Cerebellar cortex (tissue), 1 donor: Measurements from ENCODE around the gene BBOF1.
"Not testable (repeated sequence)": the region's sequence is repeated elsewhere in the genome, so short reads cannot be mapped to it uniquely, and the experiment has no call there.

Experiments
- DNase-seq: peaks from one replicate; pipeline ENCODE4 v3.0.0-alpha.2; 2015; ENCODE audit warnings: low spot score

The BBOF1 gene

GRCh38 chr14:74018586-74019407 is at the start of gene BBOF1, which contains the start of gene ENTPD5:
Gene BBOF1, plus strand, starts transcription at chr14:74019349. Its CDS starts 130 bp downstream, at chr14:74019479.
Gene ENTPD5, minus strand, starts transcription at chr14:74019288. Its CDS starts 31,186 bp downstream, at chr14:73988102.
- peak; percentile 78 for DNase-seq

DNA sequence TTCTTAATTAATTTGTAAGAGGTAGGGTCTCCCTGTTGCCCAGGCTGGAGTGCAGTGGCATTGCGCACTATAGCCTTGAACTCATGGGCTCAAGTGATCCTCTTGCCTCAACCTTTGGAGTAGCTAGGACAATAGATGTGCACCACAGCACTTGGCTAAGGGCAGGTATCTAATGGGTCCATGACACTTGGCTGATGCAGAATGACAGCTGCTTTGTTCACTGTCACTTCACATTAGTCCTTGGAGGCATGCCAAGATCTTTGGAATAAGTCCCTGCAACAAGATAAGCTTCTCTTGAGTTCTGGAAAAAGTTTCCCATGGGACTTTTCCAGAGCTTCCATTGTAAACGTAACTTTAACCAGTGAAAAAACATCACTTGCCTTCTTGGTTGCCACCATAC is 45.7 kb upstream of the BBOF1 start:
- DNase-seq = no peak

DNA sequence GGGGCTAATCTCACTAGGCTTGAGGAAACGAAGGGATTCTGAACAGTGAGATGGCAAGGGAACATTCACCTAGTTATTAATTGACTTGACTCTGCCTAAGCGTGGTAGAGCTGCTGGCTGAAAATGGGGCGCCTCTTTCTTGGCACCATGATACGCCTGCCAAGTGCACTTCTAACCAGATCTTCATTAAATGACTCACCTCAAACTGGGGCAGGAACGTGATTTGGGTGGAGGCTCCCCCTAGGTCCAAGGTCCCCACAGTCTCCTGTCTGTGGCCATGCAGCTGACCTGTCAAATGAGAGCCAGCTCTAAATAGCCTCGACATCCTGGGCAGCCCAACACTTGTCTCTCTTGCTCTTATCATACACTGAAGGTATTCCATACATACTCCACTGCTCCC is 43.0 kb upstream of the BBOF1 start:
- no peak for DNase-seq

DNA sequence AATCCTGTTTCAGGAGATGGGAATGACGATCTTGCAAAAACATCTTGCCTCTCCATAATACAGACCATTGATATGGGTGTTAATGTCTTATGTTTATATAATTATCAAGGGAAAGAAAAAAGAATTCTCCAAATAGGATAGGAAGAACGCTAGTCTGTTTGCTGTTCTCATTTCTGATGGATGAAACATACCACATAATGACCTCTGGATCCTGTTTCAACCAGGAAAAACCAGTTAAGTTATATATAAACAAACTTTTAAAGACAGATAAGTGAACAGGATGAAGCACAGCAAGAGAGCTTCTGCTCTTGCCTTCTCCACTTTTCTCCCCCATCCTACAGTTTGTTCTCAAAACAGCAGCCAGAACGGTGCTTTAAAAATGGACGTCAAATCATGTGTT is 41.3 kb upstream of the BBOF1 start:
- DNase-seq = no peak

DNA sequence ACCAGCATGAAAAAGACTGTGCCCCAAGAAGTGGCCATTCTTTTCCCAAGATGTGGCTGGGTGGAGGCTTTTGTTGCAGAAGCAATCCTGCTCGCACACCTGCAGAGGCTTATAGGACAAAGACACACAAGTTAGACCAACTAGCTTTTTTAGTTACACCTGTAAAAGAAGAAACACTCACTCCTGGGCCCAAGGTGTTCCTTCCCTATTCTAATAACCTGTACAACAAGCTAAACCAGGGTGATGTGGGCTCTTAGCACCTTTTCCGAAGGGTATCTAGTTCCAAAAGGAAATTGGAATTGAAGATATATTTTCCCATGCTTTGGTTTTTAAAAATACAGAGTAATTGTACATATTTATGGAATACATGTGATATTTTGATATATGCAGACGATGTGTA is 31.1 kb upstream of the BBOF1 start:
- DNase-seq = no peak

DNA sequence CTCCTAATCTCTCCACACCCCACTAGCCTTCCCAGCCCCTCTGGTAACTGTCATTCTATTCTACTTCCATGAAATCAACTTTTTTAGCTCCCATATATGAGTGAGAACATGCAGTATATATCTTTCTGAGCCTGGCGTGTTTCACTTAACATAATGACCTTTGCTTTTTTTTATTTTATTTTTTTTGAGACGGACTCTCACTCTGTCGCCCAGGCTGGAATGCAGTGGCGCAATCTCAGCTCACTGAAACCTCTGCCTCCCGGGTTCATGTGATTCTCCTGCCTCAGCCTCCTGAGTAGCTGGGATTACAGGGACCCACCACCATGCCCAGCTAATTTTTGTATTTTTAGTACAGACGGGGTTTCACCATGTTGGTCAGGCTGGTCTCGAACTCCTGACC is 30.5 kb upstream of the BBOF1 start:
- not testable (repeated sequence) for DNase-seq

DNA sequence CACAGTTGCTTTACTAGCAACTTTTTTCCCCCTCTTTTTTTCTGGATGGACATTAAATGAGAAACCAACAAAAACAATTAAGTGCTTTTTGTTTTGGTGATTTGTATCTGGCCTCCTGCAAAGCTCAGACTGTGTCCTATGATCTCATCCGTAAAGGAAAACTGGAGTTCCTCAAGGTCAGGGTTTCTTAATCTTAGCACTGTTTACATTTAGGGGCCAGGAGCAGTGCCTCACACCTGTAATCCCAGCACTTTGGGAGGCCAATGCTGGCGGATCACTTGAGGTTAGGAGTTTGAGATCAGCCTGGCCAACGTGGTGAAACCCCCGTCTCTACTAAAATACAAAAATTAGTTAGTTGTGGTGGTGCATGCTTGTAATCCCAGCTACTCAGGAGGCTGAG is 28.1 kb upstream of the BBOF1 start:
- DNase-seq = no peak

- DNase-seq = not testable (repeated sequence)
Observed at GRCh38 chr14:73994926-73995325, 24.2 kb upstream of the BBOF1 start.

DNA sequence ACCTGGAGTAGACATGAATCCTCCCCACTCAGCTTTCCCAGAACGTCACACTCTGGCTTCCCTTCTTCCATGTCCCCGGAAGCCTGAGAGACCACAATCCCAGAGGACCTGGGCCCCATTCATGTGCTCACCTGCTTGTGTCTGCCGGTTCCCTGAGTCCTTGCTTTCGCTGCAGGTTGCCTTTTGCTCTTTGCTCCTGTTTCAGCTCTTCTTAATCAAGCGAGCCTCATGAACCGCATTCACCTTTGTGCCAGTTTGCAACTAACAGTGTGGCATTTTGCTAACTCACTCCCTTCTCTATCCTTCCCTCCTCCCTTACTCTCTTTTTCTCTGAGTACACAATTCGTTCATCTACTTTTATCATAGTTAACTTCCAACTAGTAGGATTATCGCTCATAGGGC is 23.2 kb upstream of the BBOF1 start:
- no peak for DNase-seq

GRCh38 chr14:73996731-73997107 is 22.4 kb upstream of the BBOF1 start:
- no peak for DNase-seq

GRCh38 chr14:73997108-73997943 is 21.8 kb upstream of the BBOF1 start:
- no peak for DNase-seq

DNA sequence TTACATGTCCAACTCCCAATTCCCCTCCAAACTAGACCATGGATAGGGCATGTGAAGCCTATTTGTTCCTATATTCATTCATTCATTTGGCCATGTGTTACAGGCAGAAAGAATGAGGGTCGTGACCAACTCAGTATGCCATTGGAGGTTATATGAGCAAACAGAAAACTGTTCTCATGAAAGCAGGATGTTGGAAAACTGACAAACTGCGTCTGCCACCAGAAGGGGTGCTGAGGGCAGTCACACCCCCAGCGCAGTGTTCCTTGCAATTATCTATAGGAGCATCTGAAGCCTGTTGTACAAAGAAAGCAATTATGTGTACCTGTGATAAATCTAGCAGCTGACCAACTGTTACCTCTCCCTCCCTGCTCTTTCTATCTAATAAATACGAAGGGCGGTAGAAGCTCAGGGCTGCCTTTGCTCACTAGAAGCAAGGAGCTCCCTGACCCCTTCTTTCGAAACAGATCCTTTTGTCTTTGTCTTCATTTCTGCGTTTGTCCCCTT is 21.2 kb upstream of the BBOF1 start:
- no peak for DNase-seq

DNA sequence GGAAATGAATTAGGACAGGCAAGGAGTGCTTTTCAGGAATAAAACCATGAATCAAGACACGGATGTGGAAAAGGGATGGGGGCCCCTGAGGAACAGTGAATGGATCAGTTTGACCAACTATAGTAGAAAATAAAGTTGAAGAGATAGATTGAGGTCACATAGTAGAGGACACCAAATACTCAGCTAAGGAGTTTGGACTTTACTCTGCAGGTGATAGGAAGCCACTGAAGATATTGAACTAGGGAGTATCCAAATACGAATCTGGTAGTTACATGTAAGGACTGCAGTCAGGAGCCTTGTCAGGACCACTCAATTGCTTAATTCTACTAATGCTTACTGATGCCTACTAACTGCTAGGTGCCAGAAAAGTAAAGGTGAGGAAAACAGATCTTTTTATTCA is 20.4 kb upstream of the BBOF1 start:
- DNase-seq = no peak

DNA sequence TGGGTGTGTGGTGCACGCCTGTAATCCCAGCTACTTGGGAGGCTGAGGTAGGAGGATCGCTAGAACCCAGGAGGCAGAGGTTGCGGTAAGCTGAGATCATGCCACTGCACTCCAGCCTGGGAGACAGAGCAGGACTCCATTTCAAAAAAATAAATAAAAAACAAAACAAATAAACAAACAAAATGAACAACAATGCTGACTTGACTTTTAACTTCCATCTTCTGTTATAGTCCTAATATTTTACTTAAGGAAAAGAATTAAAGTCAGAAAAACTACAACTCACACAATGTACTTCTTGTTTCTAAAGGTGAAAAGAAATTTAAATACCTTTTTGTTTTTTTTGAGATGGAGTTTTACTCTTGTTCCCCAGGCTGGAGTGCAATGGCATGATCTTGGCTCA is 13.5 kb upstream of the BBOF1 start:
- not testable (repeated sequence) for DNase-seq

DNA sequence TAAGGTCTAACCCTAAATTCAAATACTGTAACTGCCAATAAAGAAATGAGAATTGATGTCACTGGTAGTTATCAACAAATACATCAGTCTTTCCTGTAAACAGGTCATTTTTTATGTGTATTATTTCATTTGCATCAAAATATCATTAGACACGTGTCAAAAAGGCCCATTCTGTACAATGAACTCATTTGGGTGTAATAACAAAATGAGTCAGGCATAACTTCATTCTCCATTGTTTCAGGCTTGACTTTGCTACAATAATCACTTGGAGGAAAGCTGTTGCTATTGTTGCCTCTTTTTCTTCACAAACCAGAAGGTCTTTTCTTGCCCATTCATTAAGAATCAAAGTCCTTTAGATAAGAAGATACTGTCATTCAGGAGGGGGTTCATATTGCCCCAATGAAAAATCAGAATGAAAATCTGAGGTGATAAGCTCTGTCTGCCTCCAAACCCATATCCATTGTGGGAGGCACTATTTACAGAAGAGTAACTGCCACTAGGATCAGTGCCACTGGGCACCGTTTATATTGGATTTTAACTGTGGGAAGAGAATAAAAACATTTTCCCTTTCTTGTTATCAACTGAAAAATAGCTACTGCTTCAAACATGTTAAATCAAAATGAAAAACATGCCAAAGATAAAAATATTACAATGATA is 10.2 kb upstream of the BBOF1 start:
- no peak for DNase-seq

DNA sequence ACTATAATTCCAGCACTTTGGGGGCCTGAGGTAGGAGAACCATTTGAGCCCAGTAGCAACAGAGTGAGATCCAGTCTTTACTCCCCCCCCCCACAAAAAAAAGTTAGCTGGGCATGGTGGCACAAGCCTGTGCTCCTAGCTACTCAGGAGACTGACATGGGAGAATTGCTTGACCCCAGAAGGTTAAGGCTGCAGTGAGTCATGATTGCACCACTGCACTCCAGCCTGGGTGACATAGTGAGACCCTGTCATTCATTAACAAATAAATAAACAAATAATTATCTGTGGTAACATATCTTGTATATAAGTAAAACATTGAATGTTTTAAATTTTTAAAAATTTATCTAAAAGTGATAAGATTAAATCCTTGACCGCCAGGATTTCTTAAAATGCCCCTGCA is 4.8 kb upstream of the BBOF1 start:
- DNase-seq = no peak

- no peak for DNase-seq
Observed at GRCh38 chr14:74015176-74015575, 4.0 kb upstream of the BBOF1 start.

- DNase-seq = no peak
Observed at GRCh38 chr14:74015963-74016362, 3.2 kb upstream of the BBOF1 start.

- DNase-seq = no peak
Observed at GRCh38 chr14:74018174-74018585, 969 bp upstream of the BBOF1 start.

GRCh38 chr14:74019408-74020137 is 424 bp downstream of the BBOF1 start:
- peak; percentile 4 for DNase-seq

DNA sequence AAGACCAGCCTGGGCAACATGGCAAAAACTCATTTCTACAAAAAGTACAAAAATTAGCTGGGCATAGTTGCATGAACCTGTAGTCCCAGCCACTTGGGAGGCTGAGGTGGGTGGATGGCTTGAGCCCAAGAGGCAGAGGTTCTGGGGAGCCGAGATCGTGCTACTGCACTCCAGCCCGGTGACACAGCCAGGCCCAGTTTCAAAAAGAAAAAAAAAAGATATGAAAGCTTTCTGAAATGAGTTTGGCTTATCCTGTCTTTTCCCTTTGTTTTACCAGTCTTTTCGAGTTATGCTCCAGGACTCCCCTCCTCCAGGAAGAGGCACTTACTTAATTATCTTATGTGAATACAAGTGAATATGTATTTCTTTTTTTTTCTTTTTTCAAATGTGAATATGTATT is 3.2 kb downstream of the BBOF1 start:
- DNase-seq = no peak

- DNase-seq = no peak
Observed at GRCh38 chr14:74029136-74029535, 10.0 kb downstream of the BBOF1 start.
